HepG2 (cell line): ENCODE measurements around the gene KCNH1. TPM values are rescaled to one million over a fixed set of nuclear protein-coding genes. Genes with fewer than 3 reads are reported as not detected.
A peak's percentile ranks its signal among the peaks of the same experiment; 100 is the strongest.

Experiments
- CBX5 ChIP-seq: sonication (generic); formaldehyde crosslinking; IDR thresholded peaks from 2 replicates; pipeline ENCODE4 v1.4.0; 2020; ENCODE audit warnings: missing genetic modification reagents, borderline replicate concordance
- CCAR2 ChIP-seq: fragments of 200-400 bp; formaldehyde crosslinking; optimal IDR thresholded peaks from 2 replicates; pipeline ENCODE3; 2018; ENCODE audit warnings: low read depth, mild to moderate bottlenecking, low read length, moderate library complexity
- CREB1 ChIP-seq, 2 experiments: fragments of 450-650 bp in 1 of 2; IDR thresholded peaks; 2 replicates each; pipeline ENCODE4 v1.6.1; 2016 to 2017; ENCODE audit warnings: control low read depth in 1 of 2, mild to moderate bottlenecking in 1 of 2, missing compliant biosample characterization in 1 of 2, missing genetic modification characterization in 1 of 2
- DMTF1 ChIP-seq: sonication (generic); formaldehyde crosslinking; IDR thresholded peaks from 2 replicates; pipeline ENCODE4 v1.4.0; 2020; ENCODE audit warnings: mild to moderate bottlenecking, missing genetic modification reagents
- IKZF4 ChIP-seq: sonication (generic); formaldehyde crosslinking; IDR thresholded peaks from 2 replicates; pipeline ENCODE4 v1.5.1; 2020; ENCODE audit warnings: borderline replicate concordance, mild to moderate bottlenecking, low read depth, missing genetic modification reagents; ENCODE audit errors: not compliant biosample characterization
- MIER3 ChIP-seq: IDR thresholded peaks from 2 replicates; pipeline ENCODE4 v1.6.1; 2016; ENCODE audit warnings: missing compliant biosample characterization, borderline replicate concordance
- POLR2AphosphoS5 ChIP-seq: IDR thresholded peaks from 2 replicates; pipeline ENCODE4 v1.6.1; 2012; ENCODE audit warnings: low read depth, low read length
- SIX4 ChIP-seq: sonication (generic); formaldehyde crosslinking; IDR thresholded peaks from 2 replicates; pipeline ENCODE4 v1.4.0; 2020; ENCODE audit warnings: missing genetic modification reagents
- THAP7 ChIP-seq: sonication (generic); formaldehyde crosslinking; IDR thresholded peaks from 2 replicates; pipeline ENCODE4 v1.8.1; 2023; ENCODE audit warnings: mild to moderate bottlenecking, missing genetic modification reagents
- THYN1 ChIP-seq: sonication (generic); formaldehyde crosslinking; IDR thresholded peaks from 2 replicates; pipeline ENCODE4 v1.8.1; 2023; ENCODE audit warnings: low read depth, mild to moderate bottlenecking, moderate library complexity, missing genetic modification reagents, borderline replicate concordance
- ZNF3 ChIP-seq: IDR thresholded peaks from 2 replicates; pipeline ENCODE4 v1.7.0; 2017; ENCODE audit warnings: inconsistent platforms
- ZNF34 ChIP-seq: sonication (generic); formaldehyde crosslinking; IDR thresholded peaks from 2 replicates; pipeline ENCODE4 v1.4.0; 2020; ENCODE audit warnings: mild to moderate bottlenecking, missing genetic modification reagents, borderline replicate concordance
- ZNF510 ChIP-seq: sonication (generic); formaldehyde crosslinking; IDR thresholded peaks from 2 replicates; pipeline ENCODE4 v1.4.0; 2020; ENCODE audit warnings: low read depth, mild to moderate bottlenecking, missing genetic modification reagents
- ZNF563 ChIP-seq: sonication (generic); formaldehyde crosslinking; IDR thresholded peaks from 2 replicates; pipeline ENCODE4 v1.8.0; 2022; ENCODE audit warnings: mild to moderate bottlenecking, moderate library complexity, missing genetic modification reagents
- ZNF605 ChIP-seq: sonication (generic); formaldehyde crosslinking; IDR thresholded peaks from 2 replicates; pipeline ENCODE4 v1.8.0; 2022; ENCODE audit warnings: mild to moderate bottlenecking, missing genetic modification reagents
- ZNF678 ChIP-seq: sonication (generic); formaldehyde crosslinking; IDR thresholded peaks from 2 replicates; pipeline ENCODE4 v1.4.0; 2020; ENCODE audit warnings: mild to moderate bottlenecking, missing genetic modification reagents
- polyA plus RNA-seq, 8 experiments: library from polyadenylated mRNA; depleted of rRNA in 3 of 8; stranded (reverse) in 7 of 8; unstranded in 1 of 8; fragments of >200 nt; fragmentation: Illumina TruSeq in 4 of 8; extraction: Trizol in 4 of 8; gene quantifications; 2 replicates each; pipeline versions ENCODE4 v1.2.1 to v1.2.3, GENCODE V29; 2011 to 2016; ENCODE audit warnings: low read depth in 4 of 8, missing spikeins in 1 of 8, mixed read lengths in 1 of 8; ENCODE audit not compliant: insufficient read depth in 1 of 8
- total RNA-seq, 5 experiments: library from RNA; depleted of rRNA; stranded (reverse); fragments of >200 nt; fragmentation: Illumina TruSeq; extraction: Trizol; gene quantifications; 2 replicates each; pipeline ENCODE4 v1.2.3, GENCODE V29; 2016; ENCODE audit warnings: low read depth in 1 of 5
- TF ChIP-seq, protein P1 (sequence below): sonication (generic); formaldehyde crosslinking; IDR thresholded peaks from 2 replicates; pipeline ENCODE4 v1.8.0; 2023; ENCODE audit warnings: mild to moderate bottlenecking, missing genetic modification reagents
- TF ChIP-seq, protein P2 (sequence below): sonication (generic); formaldehyde crosslinking; IDR thresholded peaks from 2 replicates; pipeline ENCODE4 v1.4.0; 2020; ENCODE audit warnings: missing genetic modification reagents
- TF ChIP-seq, protein P3 (sequence below): sonication (generic); formaldehyde crosslinking; IDR thresholded peaks from 2 replicates; pipeline ENCODE4 v1.4.0; 2020; ENCODE audit warnings: missing genetic modification reagents, low read depth, mild to moderate bottlenecking, borderline replicate concordance

The KCNH1 gene
- total and polyA plus RNA-seq, 2 of the 13 experiments (the other 11 are each of a cell fraction or from before 2014, with no cell fraction given), result not detected

DNA sequence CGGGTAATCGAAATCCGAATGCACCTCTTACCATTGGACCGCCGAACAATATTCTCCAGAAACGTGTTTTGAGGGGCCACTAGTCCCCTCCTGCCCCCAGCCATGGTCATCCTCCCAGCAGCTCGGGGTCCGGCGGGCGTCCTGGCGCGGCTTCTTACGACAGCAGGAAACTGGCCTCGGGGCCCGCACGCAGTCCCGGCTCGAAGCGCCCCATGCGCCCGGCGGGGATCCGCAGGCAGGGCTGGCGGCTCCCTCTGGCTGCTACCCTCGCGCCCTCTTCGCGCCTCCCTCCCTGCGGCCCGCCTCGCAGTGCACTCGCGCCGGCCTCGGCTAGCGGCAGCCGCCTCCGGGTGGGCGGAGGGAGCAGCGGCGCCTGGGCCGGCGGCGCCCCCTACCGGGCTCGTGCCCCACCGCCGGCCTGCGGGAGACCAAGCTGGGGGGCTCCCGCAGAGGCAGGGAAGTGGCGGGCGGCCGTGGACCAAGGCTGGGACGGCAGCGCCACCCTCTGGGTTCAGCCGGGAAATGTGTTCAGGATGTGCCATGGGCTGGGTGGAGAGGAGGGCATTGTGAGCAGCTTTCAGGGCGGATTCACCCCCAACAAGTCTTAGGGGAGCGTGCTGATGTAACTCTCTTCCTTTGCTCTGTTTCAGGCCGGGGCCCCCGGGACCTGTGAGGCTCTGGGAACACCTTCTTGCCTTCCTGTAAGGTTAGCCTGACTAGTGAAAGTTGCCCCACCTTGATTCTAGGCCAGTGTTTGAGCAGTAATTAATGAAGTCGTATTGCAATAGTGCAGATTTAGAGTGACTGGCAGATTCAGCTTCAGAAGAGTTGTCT is at the start of gene KCNH1 (continued):
- TF ChIP-seq, protein P1, sequence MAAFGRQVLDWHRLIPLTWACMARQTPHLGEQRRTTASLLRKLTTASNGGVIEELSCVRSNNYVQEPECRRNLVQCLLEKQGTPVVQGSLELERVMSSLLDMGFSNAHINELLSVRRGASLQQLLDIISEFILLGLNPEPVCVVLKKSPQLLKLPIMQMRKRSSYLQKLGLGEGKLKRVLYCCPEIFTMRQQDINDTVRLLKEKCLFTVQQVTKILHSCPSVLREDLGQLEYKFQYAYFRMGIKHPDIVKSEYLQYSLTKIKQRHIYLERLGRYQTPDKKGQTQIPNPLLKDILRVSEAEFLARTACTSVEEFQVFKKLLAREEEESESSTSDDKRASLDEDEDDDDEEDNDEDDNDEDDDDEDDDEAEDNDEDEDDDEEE (CRISPR knock-in tag), result no peak
- TF ChIP-seq, protein P2, sequence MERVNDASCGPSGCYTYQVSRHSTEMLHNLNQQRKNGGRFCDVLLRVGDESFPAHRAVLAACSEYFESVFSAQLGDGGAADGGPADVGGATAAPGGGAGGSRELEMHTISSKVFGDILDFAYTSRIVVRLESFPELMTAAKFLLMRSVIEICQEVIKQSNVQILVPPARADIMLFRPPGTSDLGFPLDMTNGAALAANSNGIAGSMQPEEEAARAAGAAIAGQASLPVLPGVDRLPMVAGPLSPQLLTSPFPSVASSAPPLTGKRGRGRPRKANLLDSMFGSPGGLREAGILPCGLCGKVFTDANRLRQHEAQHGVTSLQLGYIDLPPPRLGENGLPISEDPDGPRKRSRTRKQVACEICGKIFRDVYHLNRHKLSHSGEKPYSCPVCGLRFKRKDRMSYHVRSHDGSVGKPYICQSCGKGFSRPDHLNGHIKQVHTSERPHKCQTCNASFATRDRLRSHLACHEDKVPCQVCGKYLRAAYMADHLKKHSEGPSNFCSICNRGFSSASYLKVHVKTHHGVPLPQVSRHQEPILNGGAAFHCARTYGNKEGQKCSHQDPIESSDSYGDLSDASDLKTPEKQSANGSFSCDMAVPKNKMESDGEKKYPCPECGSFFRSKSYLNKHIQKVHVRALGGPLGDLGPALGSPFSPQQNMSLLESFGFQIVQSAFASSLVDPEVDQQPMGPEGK (CRISPR knock-in tag), result peak; percentile 92
- TF ChIP-seq CBX5 (CRISPR knock-in tag) (0 out of 2 replicates have a peak, but pooled peaks have one; percentile 50), DMTF1 (no peak), ZNF678 (CRISPR knock-in tag) (no peak), POLR2AphosphoS5 (no peak), IKZF4 (no peak), SIX4 (CRISPR knock-in tag) (no peak), ZNF3 (CRISPR knock-in tag) (no peak), ZNF605 (no peak), THAP7 (no peak), MIER3 (no peak; the same call in 1 of the 2 replicates), CREB1 (IDR thresholded peaks at IDR 0.05) (no peak), CREB1 (CRISPR knock-in tag; IDR thresholded peaks at IDR 0.05) (no peak), ZNF34 (CRISPR knock-in tag) (no peak), ZNF510 (no peak), CCAR2 (no peak), THYN1 (CRISPR knock-in tag) (no peak), ZNF563 (CRISPR knock-in tag) (peak; percentile 79; the same call in 1 of the 2 replicates)
- TF ChIP-seq, protein P3, sequence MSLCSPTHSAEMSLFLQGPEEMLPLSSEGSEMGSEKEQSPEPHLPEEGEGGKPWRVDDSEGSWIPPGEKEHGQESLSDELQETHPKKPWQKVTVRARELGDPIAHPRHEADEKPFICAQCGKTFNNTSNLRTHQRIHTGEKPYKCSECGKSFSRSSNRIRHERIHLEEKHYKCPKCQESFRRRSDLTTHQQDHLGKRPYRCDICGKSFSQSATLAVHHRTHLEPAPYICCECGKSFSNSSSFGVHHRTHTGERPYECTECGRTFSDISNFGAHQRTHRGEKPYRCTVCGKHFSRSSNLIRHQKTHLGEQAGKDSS (CRISPR knock-in tag), result no peak
